ENCODE data around the gene KBTBD13. TPM values are rescaled to one million over a fixed set of nuclear protein-coding genes. Genes with fewer than 3 reads are reported as not detected.

The KBTBD13 gene
- total and polyA plus RNA-seq, 12 donors: 0.84 to 20.5 (median 4.6) TPM

GRCh38 chr15:65033659-65034269 is 42.8 kb upstream of the KBTBD13 start:
- TF ChIP-seq, protein P1, sequence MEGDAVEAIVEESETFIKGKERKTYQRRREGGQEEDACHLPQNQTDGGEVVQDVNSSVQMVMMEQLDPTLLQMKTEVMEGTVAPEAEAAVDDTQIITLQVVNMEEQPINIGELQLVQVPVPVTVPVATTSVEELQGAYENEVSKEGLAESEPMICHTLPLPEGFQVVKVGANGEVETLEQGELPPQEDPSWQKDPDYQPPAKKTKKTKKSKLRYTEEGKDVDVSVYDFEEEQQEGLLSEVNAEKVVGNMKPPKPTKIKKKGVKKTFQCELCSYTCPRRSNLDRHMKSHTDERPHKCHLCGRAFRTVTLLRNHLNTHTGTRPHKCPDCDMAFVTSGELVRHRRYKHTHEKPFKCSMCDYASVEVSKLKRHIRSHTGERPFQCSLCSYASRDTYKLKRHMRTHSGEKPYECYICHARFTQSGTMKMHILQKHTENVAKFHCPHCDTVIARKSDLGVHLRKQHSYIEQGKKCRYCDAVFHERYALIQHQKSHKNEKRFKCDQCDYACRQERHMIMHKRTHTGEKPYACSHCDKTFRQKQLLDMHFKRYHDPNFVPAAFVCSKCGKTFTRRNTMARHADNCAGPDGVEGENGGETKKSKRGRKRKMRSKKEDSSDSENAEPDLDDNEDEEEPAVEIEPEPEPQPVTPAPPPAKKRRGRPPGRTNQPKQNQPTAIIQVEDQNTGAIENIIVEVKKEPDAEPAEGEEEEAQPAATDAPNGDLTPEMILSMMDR (IDR thresholded peaks at IDR 0.05): peak in 8 of 9 donors; percentile 17 to 65 (median 48)
- H3K4me3 ChIP-seq: no peak overlapping the region
- DNase-seq: no peak
- intact Hi-C loops (cut with DNase I): loop anchor here in 7 of 10 donors (2.0 to 10.0 kb wide), 9 partner anchors 49 to 261 kb away; partner anchors contain the start of genes PARP16 (in 2 of the 7) and RNU5A-1 (in 2 of the 7)
- no peaks in the 10 kb centered on the region for H3K9me3 ChIP-seq
- 28% methylated on average over 4 of the region's 4 CpGs for WGBS, 2 donors
- H3K27me3 ChIP-seq: no peaks in the 10 kb centered on the region
- no peak overlapping the region for H3K27ac ChIP-seq
- peak in 1 of 8 donors; percentile 42 for ATAC-seq
- H3K4me1 ChIP-seq: peaks cover 0 to 16% (median 5%) of the 10 kb centered on the region in 9 donors
- H3K36me3 ChIP-seq: no peaks in the 10 kb centered on the region

- H3K4me3 ChIP-seq: no peak overlapping the region
- peaks cover 0 to 15% (median 3%) of the 10 kb centered on the region in 9 donors for H3K4me1 ChIP-seq
- no peaks in the 10 kb centered on the region for H3K9me3 ChIP-seq
- intact Hi-C loops (cut with DNase I): loop anchor here in 7 of 10 donors (5.0 to 10.0 kb wide), 8 partner anchors 48 to 260 kb away; partner anchors contain the start of genes PARP16 (in 2 of the 7) and RNU5A-1 (in 2 of the 7)
- H3K27ac ChIP-seq: no peak overlapping the region
- TF ChIP-seq, protein P1 (IDR thresholded peaks at IDR 0.05): no peak
- no peaks in the 10 kb centered on the region for H3K36me3 ChIP-seq
- DNase-seq (no peak), ATAC-seq (no peak)
- 88 to 91% methylated on average over 11 of the region's 11 CpGs for WGBS, 2 donors
- no peaks in the 10 kb centered on the region for H3K27me3 ChIP-seq
Observed at GRCh38 chr15:65034719-65035118, 41.8 kb upstream of the KBTBD13 start.

- no peaks in the 10 kb centered on the region for H3K27me3 ChIP-seq
- ATAC-seq (no peak), DNase-seq (no peak)
- intact Hi-C loops (cut with DNase I): loop anchor here in 6 of 10 donors (10.0 kb wide), 4 partner anchors 47 to 257 kb away; partner anchors contain the start of genes PARP16 (in 2 of the 6) and RNU5A-1 (in 2 of the 6)
- TF ChIP-seq, protein P1 (IDR thresholded peaks at IDR 0.05): no peak
- peaks cover 0 to 15% (median 0%) of the 10 kb centered on the region in 9 donors for H3K4me1 ChIP-seq
- no peaks in the 10 kb centered on the region for H3K9me3 ChIP-seq
- H3K27ac ChIP-seq: no peak overlapping the region
- H3K36me3 ChIP-seq: no peaks in the 10 kb centered on the region
- no peak overlapping the region for H3K4me3 ChIP-seq
- 95 to 98% methylated on average over 1 of the region's 1 CpG for WGBS, 2 donors
Observed at GRCh38 chr15:65037309-65037708, 39.2 kb upstream of the KBTBD13 start.

DNA sequence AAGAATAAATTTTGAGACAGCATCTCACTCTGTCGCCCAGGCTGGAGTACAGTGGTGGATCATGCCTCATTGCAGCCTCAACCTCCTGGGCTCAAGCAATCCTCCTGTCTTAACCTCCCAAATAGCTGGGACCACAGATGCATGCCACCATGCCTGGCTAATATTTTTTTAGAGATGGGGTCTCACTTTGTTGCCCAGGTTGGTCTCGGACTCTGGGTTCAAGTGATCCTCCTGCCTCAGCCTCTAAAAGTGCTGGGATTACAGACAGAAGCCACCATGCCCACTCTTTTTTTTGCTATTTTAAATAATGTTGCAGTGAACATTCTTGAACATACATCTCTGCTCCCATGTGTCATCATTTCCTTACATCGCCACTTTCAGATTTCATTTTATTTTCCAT is 38.1 kb upstream of the KBTBD13 start:
- no peaks in the 10 kb centered on the region for H3K9me3 ChIP-seq
- H3K27me3 ChIP-seq: no peaks in the 10 kb centered on the region
- no peak for ATAC-seq
- intact Hi-C loops (cut with DNase I): loop anchor here in 6 of 10 donors (10.0 kb wide), 4 partner anchors 46 to 256 kb away; partner anchors contain the start of genes PARP16 (in 2 of the 6) and RNU5A-1 (in 2 of the 6)
- no peak overlapping the region for H3K27ac ChIP-seq
- DNase-seq: no peak
- H3K4me1 ChIP-seq: peaks cover 0 to 14% (median 0%) of the 10 kb centered on the region in 9 donors
- WGBS, 2 donors: 96 to 97% methylated on average over 3 of the region's 3 CpGs
- TF ChIP-seq, protein P1 (IDR thresholded peaks at IDR 0.05): no peak
- no peak overlapping the region for H3K4me3 ChIP-seq
- H3K36me3 ChIP-seq: no peaks in the 10 kb centered on the region
